Ovary (tissue), 9 donors: ENCODE measurements around the gene TRPM4. TPM values are rescaled to one million over a fixed set of nuclear protein-coding genes. Genes with fewer than 3 reads are reported as not detected.

Experiments
- DNase-seq, 5 donors: peaks; one replicate each; pipeline ENCODE4 v3.0.0-alpha.2; 2019 to 2020
- H3K27ac ChIP-seq, 2 donors: fragments of 200-600 bp; one replicate each; pipeline versions ENCODE4 v1.5.1 to v1.8.0; 2019 to 2022
- H3K27me3 ChIP-seq: fragments of 200-600 bp; one replicate; pipeline ENCODE4 v1.8.0; 2022
- H3K36me3 ChIP-seq: fragments of 200-600 bp; sonication (generic); one replicate; pipeline ENCODE4 v1.5.1; 2019
- H3K4me1 ChIP-seq: one replicate; pipeline ENCODE4 v1.8.1; 2013; ENCODE audit warnings: mild to moderate bottlenecking, moderate library complexity; ENCODE audit not compliant: insufficient read depth
- H3K4me3 ChIP-seq: fragments of 200-600 bp; sonication (generic); one replicate; pipeline ENCODE4 v1.5.1; 2017
- H3K9me3 ChIP-seq, 2 donors: fragments of 200-600 bp in 1 of 2; sonication (generic) in 1 of 2; one replicate each; pipeline versions ENCODE4 v1.5.1 to v1.8.1; 2013 to 2019; ENCODE audit warnings: mild to moderate bottlenecking in 1 of 2, moderate library complexity in 1 of 2
- EP300 ChIP-seq: sonication (generic); formaldehyde crosslinking; IDR thresholded peaks from one replicate; pipeline ENCODE4 v1.6.1; 2017; ENCODE audit warnings: antibody characterized with exemption
- POLR2A ChIP-seq: fragments of 450-650 bp; IDR thresholded peaks from one replicate; pipeline ENCODE4 v1.6.1; 2017; ENCODE audit warnings: antibody characterized with exemption, mild to moderate bottlenecking, moderate library complexity
- WGBS, 3 donors: extraction: QIAGEN DNeasy Blood & Tissue Kit in 1 of 3; methylation state at CpG; one replicate each; pipeline versions ENCODE4 v1.1.5 to v1.1.7; 2013 to 2017; 5-methylcytosine and 5-hydroxymethylcytosine counted together
- intact Hi-C, 4 donors: fragments of 100-400 bp; cut with DNase I; formaldehyde crosslinking; loops; one replicate each; pipeline versions ENCODE4 v1.11.0 to v1.15.1; 2022 to 2023
- polyA plus RNA-seq, 2 donors: library from polyadenylated mRNA; stranded (reverse); fragments of 200-250 nt in 1 of 2; fragments of 350-450 nt in 1 of 2; fragmentation: Illumina TruSeq in 1 of 2; extraction: RNeasy Lipid Tissue Mini Kit (QIAGEN cat#74804) in 1 of 2; gene quantifications; one replicate each; pipeline ENCODE4 v1.2.3, GENCODE V29; 2013 to 2014
- total RNA-seq, 7 donors: library from RNA; depleted of rRNA in 2 of 7; stranded (reverse); fragments of >200 nt in 2 of 7; fragmentation: NEBNext Ultra II Directional in 3 of 7; extraction: Animal tissue kit (Norgen Biotek cat#: 25700) in 3 of 7; gene quantifications; one replicate each; pipeline versions ENCODE4 v1.1.0 to v1.2.4, GENCODE V29; 2016 to 2023
- TF ChIP-seq, protein P1 (sequence below), 3 donors: fragments of 450-650 bp in 2 of 3; fragments of 200-600 bp in 1 of 3; IDR thresholded peaks; one replicate each; pipeline versions ENCODE4 v1.5.1 to v1.8.0; 2016 to 2022; ENCODE audit warnings: antibody characterized with exemption in 3 of 3, mild to moderate bottlenecking in 1 of 3
- donor health status: DM: no; HTN: no; CAD: no; lungs with moderate emphysema.
- donor health status: DM: no; HTN: no; CAD: no.
- donor health status: Bipolar disorder and iron deficiency.
- donor health status: DM: yes; HTN: yes; CAD: no.
- donor health status: DM: no; HTN: no; CAD: no.
- donor health status: DM: yes; HTN: yes; CAD: no.

The TRPM4 gene
- total and polyA plus RNA-seq, 9 donors, result 1.1 to 12.2 (median 5.1) TPM

DNA sequence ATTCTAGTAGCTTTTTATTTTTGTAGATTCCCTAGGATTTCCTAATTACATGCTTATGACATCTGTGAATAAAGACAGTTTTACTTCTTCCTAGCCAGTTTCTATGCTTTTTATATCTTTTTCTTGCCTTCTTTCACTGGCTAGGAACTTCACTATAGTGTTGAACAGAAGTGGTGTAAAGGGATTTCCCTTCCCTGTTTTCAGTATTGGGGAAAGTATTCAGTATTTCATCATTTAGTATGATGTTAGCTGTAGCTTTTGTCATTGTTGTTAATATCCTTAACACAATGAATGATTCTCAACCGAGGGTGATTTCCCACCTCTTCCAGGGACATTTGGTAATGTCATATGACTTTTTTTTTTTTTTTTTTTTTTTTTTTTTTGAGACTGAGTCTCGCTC is 90.1 kb downstream of the TRPM4 start:
- H3K36me3 ChIP-seq, result no peaks in the 10 kb centered on the region
- no peak for TF ChIP-seq POLR2A
- no peak for TF ChIP-seq EP300
- TF ChIP-seq, protein P1, sequence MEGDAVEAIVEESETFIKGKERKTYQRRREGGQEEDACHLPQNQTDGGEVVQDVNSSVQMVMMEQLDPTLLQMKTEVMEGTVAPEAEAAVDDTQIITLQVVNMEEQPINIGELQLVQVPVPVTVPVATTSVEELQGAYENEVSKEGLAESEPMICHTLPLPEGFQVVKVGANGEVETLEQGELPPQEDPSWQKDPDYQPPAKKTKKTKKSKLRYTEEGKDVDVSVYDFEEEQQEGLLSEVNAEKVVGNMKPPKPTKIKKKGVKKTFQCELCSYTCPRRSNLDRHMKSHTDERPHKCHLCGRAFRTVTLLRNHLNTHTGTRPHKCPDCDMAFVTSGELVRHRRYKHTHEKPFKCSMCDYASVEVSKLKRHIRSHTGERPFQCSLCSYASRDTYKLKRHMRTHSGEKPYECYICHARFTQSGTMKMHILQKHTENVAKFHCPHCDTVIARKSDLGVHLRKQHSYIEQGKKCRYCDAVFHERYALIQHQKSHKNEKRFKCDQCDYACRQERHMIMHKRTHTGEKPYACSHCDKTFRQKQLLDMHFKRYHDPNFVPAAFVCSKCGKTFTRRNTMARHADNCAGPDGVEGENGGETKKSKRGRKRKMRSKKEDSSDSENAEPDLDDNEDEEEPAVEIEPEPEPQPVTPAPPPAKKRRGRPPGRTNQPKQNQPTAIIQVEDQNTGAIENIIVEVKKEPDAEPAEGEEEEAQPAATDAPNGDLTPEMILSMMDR (IDR thresholded peaks at IDR 0.05), result no peak
- WGBS, 3 donors, result 56 to 73% (median 68%) methylated on average over 2 of the region's 2 CpGs

DNA sequence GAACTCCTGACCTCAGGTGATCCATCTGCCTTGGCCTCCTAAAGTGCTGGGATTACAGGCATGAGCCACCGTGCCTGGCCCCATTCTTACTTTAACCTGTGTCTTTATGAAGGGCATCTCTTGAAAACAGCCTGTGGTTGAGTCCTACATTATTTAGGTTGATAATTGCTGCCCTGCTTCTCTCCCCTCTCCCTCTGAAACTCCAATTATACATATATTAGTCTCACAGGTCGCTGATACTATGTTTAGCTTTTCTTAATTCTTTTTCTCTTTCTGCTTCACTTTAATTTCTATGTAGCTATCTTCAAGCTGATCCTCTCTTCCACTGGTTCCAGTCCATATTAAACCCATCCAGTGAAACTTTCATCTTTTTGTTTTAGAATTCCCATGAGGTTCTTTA is 92.3 kb downstream of the TRPM4 start:
- Histone ChIP-seq H3K36me3 (no peaks in the 10 kb centered on the region), H3K27me3 (no peaks in the 10 kb centered on the region), H3K4me3 (no peak overlapping the region), H3K27ac (no peak overlapping the region), H3K9me3 (no peaks in the 10 kb centered on the region), H3K4me1 (no peaks in the 10 kb centered on the region)
- TF ChIP-seq, protein P1 (IDR thresholded peaks at IDR 0.05), result no peak
- TF ChIP-seq POLR2A (no peak), EP300 (no peak)
- intact Hi-C loops, result no loop called here
- WGBS, 3 donors, result 83 to 91% (median 86%) methylated on average over 2 of the region's 2 CpGs
- DNase-seq, result no peak

More for the DNA sequence above, 90.1 kb downstream of the TRPM4 start:
- no peak for DNase-seq
- no peaks in the 10 kb centered on the region for H3K4me1 ChIP-seq
- H3K27me3 ChIP-seq, result no peaks in the 10 kb centered on the region
- no peak overlapping the region for H3K4me3 ChIP-seq
- intact Hi-C loops, result no loop called here
- H3K27ac ChIP-seq, result no peak overlapping the region
- no peaks in the 10 kb centered on the region for H3K9me3 ChIP-seq

DNA sequence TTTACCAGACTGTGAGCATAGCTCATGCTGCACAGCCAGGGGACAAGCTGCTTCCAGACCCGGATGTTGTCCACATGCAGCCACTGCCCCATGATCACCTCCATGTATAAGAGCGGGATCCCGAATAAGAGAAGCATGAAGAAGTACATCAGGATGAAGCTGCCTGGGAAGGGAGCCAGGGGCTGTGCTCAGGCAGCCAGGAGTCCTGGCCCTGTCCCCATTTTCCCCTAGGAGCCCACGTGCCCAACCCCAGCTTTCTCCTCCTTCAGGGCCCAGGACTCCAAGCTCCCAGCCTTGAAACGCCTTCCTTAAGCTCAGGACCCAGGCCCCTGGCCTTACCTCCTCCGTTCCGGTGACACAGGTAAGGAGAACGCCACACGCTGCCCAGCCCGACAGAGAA is 98.1 kb downstream of the TRPM4 start:
- WGBS, 3 donors, result 70 to 88% (median 78%) methylated on average over 9 to 10 of the region's 10 CpGs
- Histone ChIP-seq H3K4me3 (no peak overlapping the region), H3K27ac (no peak overlapping the region), H3K36me3 (no peaks in the 10 kb centered on the region), H3K4me1 (no peaks in the 10 kb centered on the region), H3K27me3 (no peaks in the 10 kb centered on the region), H3K9me3 (no peaks in the 10 kb centered on the region)
- TF ChIP-seq EP300, result no peak
- TF ChIP-seq, protein P1 (IDR thresholded peaks at IDR 0.05), result no peak
- no peak for TF ChIP-seq POLR2A
- intact Hi-C loops, result no loop called here
- DNase-seq, result no peak

DNA sequence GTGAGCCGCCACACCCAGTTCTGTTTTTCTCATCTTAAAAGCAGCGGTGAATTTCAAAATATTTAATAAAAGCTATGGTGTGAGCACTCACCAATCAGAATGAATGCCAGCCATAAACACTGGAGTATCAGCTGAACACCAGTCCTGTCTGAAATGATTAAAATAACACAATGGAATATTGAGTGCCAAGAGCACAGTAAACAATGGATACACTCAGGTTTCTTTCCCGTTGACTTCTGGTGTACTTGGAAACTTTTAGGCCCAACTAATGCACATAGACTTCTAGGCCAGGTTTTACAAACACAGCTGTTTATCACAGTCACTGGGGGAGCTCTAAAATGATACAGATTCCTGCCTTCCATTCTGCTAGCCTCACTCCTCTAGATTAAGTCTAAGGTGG is 99.1 kb downstream of the TRPM4 start:
- Histone ChIP-seq H3K4me3 (no peak overlapping the region), H3K36me3 (no peaks in the 10 kb centered on the region), H3K27me3 (no peaks in the 10 kb centered on the region), H3K9me3 (no peaks in the 10 kb centered on the region), H3K4me1 (no peaks in the 10 kb centered on the region), H3K27ac (no peak overlapping the region)
- DNase-seq, result no peak
- 84 to 97% (median 87%) methylated on average over 3 of the region's 3 CpGs for whole genome bisulfite sequencing, 3 donors
- intact Hi-C loops, result no loop called here
- TF ChIP-seq, protein P1 (IDR thresholded peaks at IDR 0.05), result no peak
- TF ChIP-seq EP300, result no peak
- no peak for TF ChIP-seq POLR2A

Other genes with a start within 250 kb of the TRPM4 start
- under 1 TPM in 4 of 7 donors, not detected in 3; 0.28 to 0.78 (median 0.68) TPM for gene DHDH, start 224.1 kb upstream of the TRPM4 start, total RNA-seq
- gene DHDH, start 224.1 kb upstream of the TRPM4 start, polyA plus RNA-seq, result under 1 TPM in 1 of 2 donors, not detected in 1; 0.52 TPM
- 10 to 100 TPM; 10.6 to 57.7 (median 45.9) TPM for gene BAX, start 202.9 kb upstream of the TRPM4 start, total RNA-seq
- 10 to 100 TPM; 14.6 to 48.1 TPM for gene BAX, start 202.9 kb upstream of the TRPM4 start, polyA plus RNA-seq
- gene FTL, start 192.5 kb upstream of the TRPM4 start, total RNA-seq, result 1,000 to 10,000 TPM; 1,608 to 2,908 (median 2,022) TPM
- 1,000 to 10,000 TPM; 2,697 to 3,617 TPM for gene FTL, start 192.5 kb upstream of the TRPM4 start, polyA plus RNA-seq
- 10 to 100 TPM; 16.3 to 33.6 (median 29.0) TPM for gene GYS1, start 164.5 kb upstream of the TRPM4 start, total RNA-seq
- 10 to 100 TPM; 17.0 to 32.5 TPM for gene GYS1, start 164.5 kb upstream of the TRPM4 start, polyA plus RNA-seq
- 100 to 1,000 TPM in 1 of 7 donors, 10 to 100 TPM in 6; 44.8 to 101 (median 56.6) TPM for gene RUVBL2, start 163.9 kb upstream of the TRPM4 start, total RNA-seq
- gene RUVBL2, start 163.9 kb upstream of the TRPM4 start, polyA plus RNA-seq, result 10 to 100 TPM; 11.4 to 53.1 TPM
- gene LHB, start 140.7 kb upstream of the TRPM4 start, total RNA-seq, result not detected
- gene LHB, start 140.7 kb upstream of the TRPM4 start, polyA plus RNA-seq, result not detected
- not detected for gene CGB3, start 133.5 kb upstream of the TRPM4 start, total RNA-seq
- gene CGB3, start 133.5 kb upstream of the TRPM4 start, polyA plus RNA-seq, result not detected
- gene CGB2, start 125.9 kb upstream of the TRPM4 start, total RNA-seq, result not detected
- not detected for gene CGB2, start 125.9 kb upstream of the TRPM4 start, polyA plus RNA-seq
- not detected for gene CGB1, start 120.9 kb upstream of the TRPM4 start, total RNA-seq
- not detected for gene CGB1, start 120.9 kb upstream of the TRPM4 start, polyA plus RNA-seq
- gene CGB5, start 113.9 kb upstream of the TRPM4 start, total RNA-seq, result not detected
- not detected for gene CGB5, start 113.9 kb upstream of the TRPM4 start, polyA plus RNA-seq
- gene CGB8, start 108.7 kb upstream of the TRPM4 start, total RNA-seq, result under 1 TPM in 1 of 7 donors, not detected in 6; 0.46 TPM
- not detected for gene CGB8, start 108.7 kb upstream of the TRPM4 start, polyA plus RNA-seq
- not detected for gene CGB7, start 100.0 kb upstream of the TRPM4 start, total RNA-seq
- under 1 TPM in 1 of 2 donors, not detected in 1; 0.15 TPM for gene CGB7, start 100.0 kb upstream of the TRPM4 start, polyA plus RNA-seq
- gene NTF4, start 93.0 kb upstream of the TRPM4 start, total RNA-seq, result under 1 TPM in 3 of 7 donors, not detected in 4; 0.23 to 0.46 (median 0.27) TPM
- gene NTF4, start 93.0 kb upstream of the TRPM4 start, polyA plus RNA-seq, result under 1 TPM in 1 of 2 donors, not detected in 1; 0.13 TPM
- not detected for gene KCNA7, start 85.1 kb upstream of the TRPM4 start, total RNA-seq
- not detected for gene KCNA7, start 85.1 kb upstream of the TRPM4 start, polyA plus RNA-seq
- 100 to 1,000 TPM; 181 to 284 (median 252) TPM for gene SNRNP70, start 72.3 kb upstream of the TRPM4 start, total RNA-seq
- 100 to 1,000 TPM; 133 to 366 TPM for gene SNRNP70, start 72.3 kb upstream of the TRPM4 start, polyA plus RNA-seq
- 1 to 10 TPM; 6.6 to 9.8 (median 8.5) TPM for gene LIN7B, start 43.4 kb upstream of the TRPM4 start, total RNA-seq
- gene LIN7B, start 43.4 kb upstream of the TRPM4 start, polyA plus RNA-seq, result 1 to 10 TPM in 1 of 2 donors, under 1 TPM in 1; 0.82 to 8.9 TPM
- 1 to 10 TPM in 1 of 7 donors, under 1 TPM in 3, not detected in 3; 0.45 to 1.5 (median 0.46) TPM for gene C19orf73, start 38.6 kb upstream of the TRPM4 start, total RNA-seq
- gene C19orf73, start 38.6 kb upstream of the TRPM4 start, polyA plus RNA-seq, result under 1 TPM in 1 of 2 donors, not detected in 1; 0.42 TPM
- 1 to 10 TPM in 6 of 7 donors, under 1 TPM in 1; 0.72 to 6.1 (median 3.2) TPM for gene PPFIA3, start 38.2 kb upstream of the TRPM4 start, total RNA-seq
- 1 to 10 TPM in 1 of 2 donors, under 1 TPM in 1; 0.55 to 5.8 TPM for gene PPFIA3, start 38.2 kb upstream of the TRPM4 start, polyA plus RNA-seq
- 1 to 10 TPM in 5 of 7 donors, under 1 TPM in 2; 0.36 to 3.0 (median 2.1) TPM for gene HRC, start 2.4 kb upstream of the TRPM4 start, total RNA-seq
- 10 to 100 TPM in 1 of 2 donors, 1 to 10 TPM in 1; 4.0 to 10.5 TPM for gene HRC, start 2.4 kb upstream of the TRPM4 start, polyA plus RNA-seq
- 1 to 10 TPM; 1.8 to 9.3 (median 4.6) TPM for gene SLC6A16, start 167.4 kb downstream of the TRPM4 start, total RNA-seq
- gene SLC6A16, start 167.4 kb downstream of the TRPM4 start, polyA plus RNA-seq, result 1 to 10 TPM; 3.3 to 5.3 TPM
- gene CD37, start 177.6 kb downstream of the TRPM4 start, total RNA-seq, result 10 to 100 TPM in 1 of 7 donors, 1 to 10 TPM in 6; 1.5 to 11.6 (median 5.4) TPM
- 10 to 100 TPM in 1 of 2 donors, 1 to 10 TPM in 1; 3.5 to 21.5 TPM for gene CD37, start 177.6 kb downstream of the TRPM4 start, polyA plus RNA-seq
- gene TEAD2, start 204.6 kb downstream of the TRPM4 start, total RNA-seq, result 10 to 100 TPM; 27.8 to 63.1 (median 47.3) TPM
- 10 to 100 TPM; 34.0 to 38.4 TPM for gene TEAD2, start 204.6 kb downstream of the TRPM4 start, polyA plus RNA-seq
- gene DKKL1, start 206.1 kb downstream of the TRPM4 start, total RNA-seq, result 1 to 10 TPM in 5 of 7 donors, under 1 TPM in 1, not detected in 1; 0.22 to 2.4 (median 1.3) TPM
- under 1 TPM; 0.35 to 0.42 TPM for gene DKKL1, start 206.1 kb downstream of the TRPM4 start, polyA plus RNA-seq
- under 1 TPM in 1 of 7 donors, not detected in 6; 0.23 TPM for gene KASH5, start 230.5 kb downstream of the TRPM4 start, total RNA-seq
- gene KASH5, start 230.5 kb downstream of the TRPM4 start, polyA plus RNA-seq, result under 1 TPM in 1 of 2 donors, not detected in 1; 0.15 TPM